ENCODE data around the gene BEGAIN. TPM values are rescaled to one million over a fixed set of nuclear protein-coding genes. Genes with fewer than 3 reads are reported as not detected.

The BEGAIN gene
- polyA plus RNA-seq, 4 donors: 1.2 to 3.9 (median 2.4) TPM

Other genes with a start within 250 kb of the BEGAIN start
- 10 to 100 TPM in 2 of 4 donors, 1 to 10 TPM in 2; 8.0 to 11.8 (median 9.7) TPM for gene WDR25, start 210.9 kb downstream of the BEGAIN start, polyA plus RNA-seq (ENCODE audit: insufficient read length in 4 of 4)
- gene DLK1, start 139.5 kb upstream of the BEGAIN start, polyA plus RNA-seq (ENCODE audit: insufficient read length in 4 of 4): 10 to 100 TPM in 1 of 4 donors, 1 to 10 TPM in 3; 5.8 to 11.1 (median 8.0) TPM
- 100 to 1,000 TPM in 2 of 4 donors, 10 to 100 TPM in 2; 55.0 to 309 (median 131) TPM for gene MEG3, start 238.7 kb upstream of the BEGAIN start, polyA plus RNA-seq (ENCODE audit: insufficient read length in 4 of 4)